ENCODE results near the gene SARNP. TPM values are rescaled to one million over a fixed set of nuclear protein-coding genes. Genes with fewer than 3 reads are reported as not detected.

SARNP gene
- total and polyA plus RNA-seq, 10 of the 15 experiments (the other 5 are each of a cell fraction or from before 2014, with no cell fraction given) = 77.6 to 445 (median 188) TPM

- no peak overlapping the region for H3K4me3 ChIP-seq
- H3K4me1 ChIP-seq (ENCODE audit: control insufficient read depth, insufficient read depth, low read length) = peaks cover 11% of the 10 kb centered on the region; the same call in 1 of the 2 replicates
- no peaks in the 10 kb centered on the region for H3K9me3 ChIP-seq (replicated peaks; ENCODE audit: control insufficient read depth, insufficient read depth, low read length)
- peaks cover 26% of the 10 kb centered on the region for H3K79me2 ChIP-seq (ENCODE audit: control insufficient read depth, insufficient read depth, low read length)
- ChIA-PET CTCF (interaction anchor here (1.2 kb wide), 1 partner anchor 53 kb away, joined by 3 read pairs; no protein-coding TSS in a partner anchor), POLR2A (interaction anchor here (1.4 kb wide), 1 partner anchor 15 kb away, joined by 3 read pairs; the partner anchor contains the start of genes ORMDL2 and SARNP), RAD21 (ENCODE audit: unreplicated experiment) (no interaction called here), SMC1A (ENCODE audit: uncharacterized antibody, unreplicated experiment) (interaction anchor here (4.1 kb wide), 1 partner anchor 93 kb away, joined by 34 read pairs; the partner anchor contains the start of gene PYM1)
- TF ChIP-seq MXI1 (IDR thresholded peaks at IDR 0.05; ENCODE audit: low read depth, low read length) (no peak), NFXL1 (IDR thresholded peaks at IDR 0.05; ENCODE audit: borderline replicate concordance) (no peak), USF1 (IDR thresholded peaks at IDR 0.05; ENCODE audit: borderline replicate concordance, extremely low read length, insufficient read depth, low read depth, low read length) (no peak)
- no peak for FAIRE-seq
- no peak for ATAC-seq
- intact Hi-C loops (cut with micrococcal nuclease; ENCODE audit: unreplicated experiment) = no loop called here
- in situ Hi-C loops (cut with MboI) = no loop called here
- BruUV-seq (replicated peaks) = no TSS peak
- no peaks in the 10 kb centered on the region for H4K20me1 ChIP-seq (ENCODE audit: control insufficient read depth, insufficient read depth)
- H3K9ac ChIP-seq (ENCODE audit: control insufficient read depth, insufficient read depth, low read length) = no peak overlapping the region
- 90% methylated on average over 10 of the region's 10 CpGs for WGBS (ENCODE audit: insufficient coverage, insufficient replicate concordance, low lambda C conversion rate, missing lambda C conversion rate)
- H3K27me3 ChIP-seq (replicated peaks in 1 of 2; ENCODE audit: control insufficient read depth in 2 of 2, insufficient read depth in 2 of 2, low read length in 1 of 2) = no peaks in the 10 kb centered on the region
- no peaks in the 10 kb centered on the region for H3K36me3 ChIP-seq (ENCODE audit: control insufficient read depth in 2 of 2, insufficient read depth in 2 of 2, low read length in 1 of 2)
- H3K27ac ChIP-seq (ENCODE audit: control insufficient read depth, insufficient read depth) = no peak overlapping the region
- DNase-seq (ENCODE audit: low read depth, low spot score) = no peak
- H2AFZ ChIP-seq (ENCODE audit: control insufficient read depth, low read depth, low read length) = no peak overlapping the region
- H3K4me2 ChIP-seq (ENCODE audit: control insufficient read depth, insufficient read depth) = no peak overlapping the region
Observed at GRCh38 chr12:55833056-55833455, 15.5 kb upstream of the SARNP start.

GRCh38 chr12:55831447-55831815 is 13.9 kb upstream of the SARNP start:
- no peaks in the 10 kb centered on the region for H3K9me3 ChIP-seq (replicated peaks; ENCODE audit: control insufficient read depth, insufficient read depth, low read length)
- TF ChIP-seq SP1 (IDR thresholded peaks at IDR 0.05; ENCODE audit: low read depth, low read length) = no peak
- no peak for TF ChIP-seq ZBTB33 (IDR thresholded peaks at IDR 0.05)
- no peak for TF ChIP-seq CREM (IDR thresholded peaks at IDR 0.05; ENCODE audit: low read depth)
- TF ChIP-seq ZNF207 (IDR thresholded peaks at IDR 0.05; ENCODE audit: borderline replicate concordance) = no peak
- TF ChIP-seq RAD51 (IDR thresholded peaks at IDR 0.05) = no peak
- BruUV-seq (replicated peaks) = no TSS peak
- DNase-seq (ENCODE audit: low read depth, low spot score) (no peak), ATAC-seq (no peak), FAIRE-seq (no peak)
- in situ Hi-C loops (cut with MboI) = no loop called here
- no peak overlapping the region for H2AFZ ChIP-seq (ENCODE audit: control insufficient read depth, low read depth, low read length)
- H3K79me2 ChIP-seq (ENCODE audit: control insufficient read depth, insufficient read depth, low read length) = peaks cover 41% of the 10 kb centered on the region
- no peaks in the 10 kb centered on the region for H3K27me3 ChIP-seq (replicated peaks in 1 of 2; ENCODE audit: control insufficient read depth in 2 of 2, insufficient read depth in 2 of 2, low read length in 1 of 2)
- CTCF ChIA-PET = interaction anchor here (0.6 to 5.7 kb wide), 7 partner anchors 13 to 212 kb away, joined by 3 to 89 read pairs (median 4); partner anchors contain the start of genes DGKA, ORMDL2, PYM1 and SARNP
- H3K9ac ChIP-seq (ENCODE audit: control insufficient read depth, insufficient read depth, low read length) = no peak overlapping the region; the same call in 1 of the 2 replicates
- H3K27ac ChIP-seq (ENCODE audit: control insufficient read depth, insufficient read depth) = no peak overlapping the region
- peak overlapping the region; percentile 96; the same call in 1 of the 2 replicates for H3K4me3 ChIP-seq
- RAD21 ChIA-PET (ENCODE audit: unreplicated experiment) = interaction anchor here (0.8 to 3.4 kb wide), 6 partner anchors 13 to 164 kb away, joined by 3 to 26 read pairs (median 4); partner anchors contain the start of genes ORMDL2 and SARNP
- intact Hi-C loops (cut with micrococcal nuclease; ENCODE audit: unreplicated experiment) = no loop called here
- POLR2A ChIA-PET = interaction anchor here (0.6 to 2.7 kb wide), 3 partner anchors 93 to 485 kb away, joined by 3 to 44 read pairs (median 13); partner anchors contain the start of gene PYM1
- H4K20me1 ChIP-seq (ENCODE audit: control insufficient read depth, insufficient read depth) = no peaks in the 10 kb centered on the region
- peak overlapping the region; percentile 86 for H3K4me2 ChIP-seq (ENCODE audit: control insufficient read depth, insufficient read depth)
- SMC1A ChIA-PET (ENCODE audit: uncharacterized antibody, unreplicated experiment) = interaction anchor here (1.6 to 4.1 kb wide), 4 partner anchors 13 to 165 kb away, joined by 5 to 41 read pairs (median 24); partner anchors contain the start of genes ORMDL2, PYM1 and SARNP
- 33% methylated on average over 1 of the region's 1 CpG for WGBS (ENCODE audit: insufficient coverage, insufficient replicate concordance, low lambda C conversion rate, missing lambda C conversion rate)
- H3K36me3 ChIP-seq (ENCODE audit: control insufficient read depth in 2 of 2, insufficient read depth in 2 of 2, low read length in 1 of 2) = no peaks in the 10 kb centered on the region
- H3K4me1 ChIP-seq (ENCODE audit: control insufficient read depth, insufficient read depth, low read length) = peaks cover 18% of the 10 kb centered on the region; the same call in 1 of the 2 replicates

Data from GM12878 (cell line).